H1 (cell line): ENCODE results near the gene UVSSA. TPM values are rescaled to one million over a fixed set of nuclear protein-coding genes. Genes with fewer than 3 reads are reported as not detected.

Experiments
- ATF2 ChIP-seq: IDR thresholded peaks from 2 replicates; pipeline ENCODE4 v1.6.1; 2012; ENCODE audit warnings: low read length, inconsistent platforms
- CHD7 ChIP-seq: fragments of 300-600 bp; sonication (generic); IDR thresholded peaks from 2 replicates; pipeline ENCODE4 v1.7.1; 2012; ENCODE audit warnings: low read length, moderate library complexity, mild to moderate bottlenecking, inconsistent platforms; ENCODE audit not compliant: insufficient replicate concordance
- PHF8 ChIP-seq: fragments of 200-600 bp; sonication (generic); conservative IDR thresholded peaks from 2 replicates; pipeline ENCODE4 v1.7.1; 2012; ENCODE audit warnings: low read depth, mild to moderate bottlenecking, inconsistent platforms, low read length, moderate library complexity
- POLR2A ChIP-seq, 2 experiments: IDR thresholded peaks; 1 replicate in 1 of 2; 2 replicates in 1 of 2; pipeline ENCODE4 v1.6.1; 2011; ENCODE audit warnings: low read depth in 2 of 2, low read length in 2 of 2, mild to moderate bottlenecking in 2 of 2; ENCODE audit errors: control extremely low read depth in 1 of 2
- RNF2 ChIP-seq: fragments of 200-900, 300-1000 bp; sonication (generic); IDR thresholded peaks from 2 replicates; pipeline ENCODE4 v1.7.1; 2016; ENCODE audit warnings: borderline replicate concordance, low read depth, mild to moderate bottlenecking, antibody characterized with exemption, low read length; ENCODE audit not compliant: poor library complexity, severe bottlenecking; ENCODE audit errors: missing control alignments
- SP2 ChIP-seq: IDR thresholded peaks from 2 replicates; pipeline ENCODE4 v1.6.1; 2012; ENCODE audit warnings: mild to moderate bottlenecking, low read length, inconsistent platforms
- polyA plus RNA-seq, 7 experiments: library from polyadenylated mRNA; depleted of rRNA in 3 of 7; stranded (reverse) in 5 of 7; unstranded in 2 of 7; fragments of >200 nt in 5 of 7; fragments of 200-250 nt in 2 of 7; gene quantifications; 1 replicate in 5 of 7; 2 replicates in 1 of 7; 4 replicates in 1 of 7; pipeline versions ENCODE4 v1.2.1 to v1.2.3, GENCODE V29; 2011 to 2013; ENCODE audit warnings: missing spikeins in 2 of 7, mixed read lengths in 2 of 7
- total RNA-seq: library from RNA; stranded (reverse); fragmentation: NEBNext Ultra II Directional; extraction: Animal tissue kit (Norgen Biotek cat#: 25700); gene quantifications from 2 replicates; pipeline ENCODE4 v1.2.1, GENCODE V29; 2021

The UVSSA gene
- total and polyA plus RNA-seq, 2 of the 8 experiments (the other 6 are each of a cell fraction or from before 2014, with no cell fraction given): 14.5 to 19.4 TPM

GRCh38 chr4:1328267-1329155 lies 18.5 kb upstream of the UVSSA start (continued):
- TF ChIP-seq ATF2 (no peak), SP2 (no peak), PHF8 (no peak), POLR2A (IDR thresholded peaks at IDR 0.05; ENCODE audit: control extremely low read depth in 1 of 2, low read depth in 2 of 2, low read length in 2 of 2) (no peak), CHD7 (no peak), RNF2 (no peak)
